Measurements from ENCODE around the gene PRSS48.
"Not testable (repeated sequence)": the region's sequence is repeated elsewhere in the genome, so short reads cannot be mapped to it uniquely, and the experiment has no call there.

PRSS48 gene, protein sequence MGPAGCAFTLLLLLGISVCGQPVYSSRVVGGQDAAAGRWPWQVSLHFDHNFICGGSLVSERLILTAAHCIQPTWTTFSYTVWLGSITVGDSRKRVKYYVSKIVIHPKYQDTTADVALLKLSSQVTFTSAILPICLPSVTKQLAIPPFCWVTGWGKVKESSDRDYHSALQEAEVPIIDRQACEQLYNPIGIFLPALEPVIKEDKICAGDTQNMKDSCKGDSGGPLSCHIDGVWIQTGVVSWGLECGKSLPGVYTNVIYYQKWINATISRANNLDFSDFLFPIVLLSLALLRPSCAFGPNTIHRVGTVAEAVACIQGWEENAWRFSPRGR

DNA sequence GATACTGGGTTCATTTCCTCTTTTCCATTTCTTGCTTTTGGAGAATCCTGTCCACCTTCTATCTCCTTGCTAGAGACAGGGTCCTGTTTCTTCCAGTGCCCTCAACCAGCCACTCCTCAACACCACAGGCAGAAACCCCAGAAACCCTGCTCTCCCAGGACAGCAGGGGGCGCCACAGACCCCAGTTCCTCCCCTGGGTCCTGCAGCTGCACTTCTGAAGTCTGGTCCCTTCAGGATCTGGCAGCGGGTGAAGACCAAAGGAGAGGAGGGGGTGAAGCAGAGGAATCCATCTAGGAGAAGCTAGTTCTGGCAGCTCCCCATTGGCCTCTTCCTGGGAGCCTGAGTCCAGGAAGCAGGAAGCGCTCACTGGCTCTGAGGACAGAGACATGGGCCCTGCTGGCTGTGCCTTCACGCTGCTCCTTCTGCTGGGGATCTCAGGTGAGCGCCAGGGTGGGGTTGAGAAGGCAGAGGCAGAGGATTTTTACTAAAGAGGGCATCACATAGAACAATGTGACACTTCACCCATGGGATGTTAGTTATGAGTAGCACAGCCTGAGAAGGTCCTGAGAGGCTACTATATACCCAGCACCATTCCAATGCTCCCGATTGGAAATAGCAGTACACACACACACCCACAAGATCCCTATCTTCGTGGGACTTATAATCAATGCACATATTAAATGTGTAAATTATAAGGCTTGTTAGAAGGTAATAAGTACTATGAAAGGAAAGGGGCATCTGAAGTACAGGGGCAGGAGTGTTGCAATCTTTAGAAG, at the start of gene PRSS48:
TSS of gene PRSS48 (plus strand) at position 375 of the 776 bp plus-strand sequence. CDS start at position 387, 12 bp downstream.
- no peak for DNase-seq (ENCODE audit: low read depth)

DNA sequence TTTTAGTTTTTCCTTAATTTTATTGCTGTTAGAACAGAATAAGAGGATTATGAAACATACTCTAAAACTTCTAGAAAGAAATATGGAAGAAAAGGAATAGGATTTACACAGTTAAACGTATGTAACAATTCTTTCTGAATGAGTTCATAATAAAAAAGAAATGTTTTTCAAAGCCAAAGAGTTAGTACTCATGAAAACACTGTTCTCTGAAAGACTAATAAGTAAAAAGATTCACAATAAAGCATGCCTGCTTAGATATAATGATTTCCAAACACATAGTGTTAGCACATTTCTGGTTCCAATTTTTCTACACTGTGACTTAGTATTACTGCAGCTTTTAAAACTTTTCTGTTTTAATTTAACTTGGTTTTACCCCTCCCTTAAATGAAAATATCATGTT, 49.8 kb upstream of the PRSS48 start:
- no peak for DNase-seq (ENCODE audit: low read depth)

DNA sequence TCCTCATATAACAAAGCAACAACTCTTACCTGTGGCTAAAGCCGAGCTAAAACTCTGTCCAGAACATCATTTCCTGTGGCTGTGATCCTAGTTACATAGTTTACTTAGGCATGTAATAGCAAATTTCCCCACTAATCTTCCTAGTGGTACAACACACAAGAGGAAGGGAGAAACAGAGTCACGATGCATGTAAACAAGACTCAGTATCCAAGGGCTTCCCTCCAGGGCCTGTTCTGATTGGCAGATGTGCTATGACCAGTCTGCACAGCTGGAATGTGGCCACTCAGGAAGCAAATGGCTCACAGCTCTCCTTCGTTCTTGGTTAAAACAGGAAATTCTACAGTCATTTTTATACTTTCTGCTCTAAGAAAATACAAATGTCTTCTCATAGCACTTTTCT, 49.2 kb upstream of the PRSS48 start:
- DNase-seq (ENCODE audit: low read depth): no peak

DNA sequence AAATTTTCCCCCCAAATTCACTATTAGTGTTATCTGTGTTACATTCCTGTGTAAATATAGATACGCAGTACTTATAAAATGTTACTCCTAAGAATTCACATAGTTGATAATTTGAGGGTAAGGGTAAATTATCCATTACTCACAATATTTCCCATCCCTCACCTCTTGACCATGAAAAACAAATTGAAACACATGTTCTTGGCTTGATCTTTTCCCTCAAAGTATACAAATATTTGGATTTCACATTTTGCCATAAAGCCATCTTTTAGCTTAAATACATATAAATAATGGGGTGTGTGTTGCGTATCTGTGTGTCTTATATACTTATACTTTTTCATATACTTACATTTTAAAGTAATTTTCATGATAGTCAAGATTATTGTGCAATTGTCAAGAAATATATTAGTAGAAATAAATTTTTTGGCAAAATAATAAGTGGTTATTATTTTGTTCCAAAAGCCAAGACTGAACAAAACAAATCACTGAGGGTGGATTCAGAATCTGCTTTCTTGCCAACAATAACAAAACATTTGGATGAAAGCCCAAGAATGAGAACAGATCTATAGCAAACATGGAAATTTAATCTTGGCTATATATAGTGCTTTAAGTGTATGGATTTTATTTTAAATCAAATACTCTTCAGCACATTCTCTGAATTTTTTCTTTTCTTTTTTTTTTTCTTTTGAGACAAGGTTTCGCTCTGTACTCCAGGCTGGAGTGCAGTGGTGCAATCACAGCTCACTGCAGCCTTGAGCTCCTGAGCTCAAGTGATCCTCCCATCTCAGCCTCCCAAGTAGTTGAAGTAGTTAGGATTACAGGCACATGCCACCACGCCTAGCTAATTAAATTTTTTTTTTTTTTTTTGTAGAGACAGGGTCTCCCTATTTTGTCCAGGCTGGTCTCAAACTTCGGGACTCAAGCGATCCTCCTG, 48.5 kb upstream of the PRSS48 start:
- no peak for DNase-seq (ENCODE audit: low read depth)

DNA sequence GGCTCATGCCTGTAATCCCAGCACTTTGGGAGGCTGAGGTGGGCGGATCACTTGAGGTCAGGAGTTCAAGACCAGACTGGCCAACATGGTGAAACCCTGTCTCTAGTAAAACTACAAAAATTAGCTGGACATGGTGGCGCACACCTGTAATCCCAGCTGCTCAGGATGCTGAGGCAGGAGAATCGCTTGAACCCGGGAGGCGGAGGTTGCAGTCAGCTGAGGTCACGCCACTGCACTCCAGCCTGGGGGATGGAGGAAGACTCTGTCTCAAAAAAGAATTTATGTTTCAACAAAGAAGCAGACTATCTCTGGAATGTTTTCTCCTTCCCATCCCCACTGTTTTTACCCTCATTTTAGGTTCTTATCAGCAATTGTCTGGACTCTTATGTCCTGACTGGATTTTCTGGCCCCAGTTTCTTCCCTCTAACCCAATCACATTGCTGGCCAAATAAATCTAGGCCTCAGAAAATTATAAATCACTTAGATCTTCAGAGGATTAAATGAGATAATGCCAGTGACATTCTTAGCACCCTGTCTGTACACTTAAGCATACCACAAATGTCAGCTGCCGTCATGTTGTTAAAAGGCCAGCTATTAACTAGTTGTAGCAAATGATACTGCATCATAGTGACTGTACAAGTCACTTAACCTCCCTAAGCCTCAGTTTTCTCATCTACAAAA, 44.9 kb upstream of the PRSS48 start:
- no peak for DNase-seq (ENCODE audit: low read depth)

DNA sequence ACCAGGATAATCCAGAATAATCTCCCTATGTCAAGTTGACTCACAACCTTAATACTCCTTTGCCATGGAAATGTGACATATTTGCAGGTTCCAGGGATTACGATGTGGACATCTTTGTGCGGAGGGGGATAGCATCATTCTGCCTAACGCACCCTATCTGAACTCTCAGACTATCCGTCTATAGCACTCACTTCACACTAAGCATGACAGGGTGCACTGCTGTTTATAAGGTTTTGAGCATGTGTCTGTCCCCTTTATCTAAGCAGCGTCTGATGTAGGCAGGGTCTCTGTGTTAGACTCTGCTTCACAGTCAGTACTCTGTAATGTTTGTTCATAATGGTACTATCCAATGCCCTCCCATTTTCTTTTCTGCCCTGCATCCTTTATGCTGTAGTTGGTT, 43.4 kb upstream of the PRSS48 start:
- no peak for DNase-seq (ENCODE audit: low read depth)

DNA sequence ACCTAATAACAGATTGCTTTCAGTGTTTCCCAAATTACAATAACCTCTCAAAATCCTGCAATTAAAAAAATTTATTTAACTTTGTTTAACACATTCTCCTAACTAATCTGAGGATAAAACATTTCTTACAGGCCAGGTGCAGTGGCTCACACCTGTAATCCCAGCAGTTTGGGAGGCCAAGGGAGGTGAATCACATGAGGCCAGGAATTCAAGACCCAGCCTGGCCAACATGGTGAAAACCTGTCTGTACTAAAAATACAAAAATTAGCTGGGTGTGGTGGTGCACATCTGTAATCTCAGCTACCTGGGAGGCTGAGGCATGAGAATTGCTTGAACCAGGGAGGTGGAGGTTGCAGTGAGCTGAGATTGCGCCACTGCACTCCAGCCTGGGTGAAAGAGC, 41.6 kb upstream of the PRSS48 start:
- not testable (repeated sequence) for DNase-seq (ENCODE audit: low read depth)

DNA sequence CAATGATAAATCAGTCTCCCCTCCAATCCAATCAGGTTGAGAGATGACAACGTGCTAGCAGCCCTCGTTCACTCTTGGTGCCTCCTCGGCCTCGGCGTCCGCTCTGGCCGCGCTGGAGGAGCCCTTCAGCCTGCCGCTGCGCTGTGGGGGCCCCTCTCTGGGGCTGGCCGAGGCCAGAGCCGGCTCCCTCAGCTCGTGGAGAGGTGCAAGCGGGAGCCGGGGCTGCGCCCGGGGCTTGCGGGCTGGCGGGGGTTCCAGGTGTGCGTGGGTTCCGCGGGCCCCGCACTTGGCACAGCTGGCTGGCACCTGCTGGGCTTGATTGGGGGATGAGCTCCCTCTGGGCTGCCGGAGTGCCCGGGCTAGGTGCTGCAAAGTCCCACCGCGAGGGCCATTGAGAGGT, 40.9 kb upstream of the PRSS48 start:
- no peak for DNase-seq (ENCODE audit: low read depth)

DNA sequence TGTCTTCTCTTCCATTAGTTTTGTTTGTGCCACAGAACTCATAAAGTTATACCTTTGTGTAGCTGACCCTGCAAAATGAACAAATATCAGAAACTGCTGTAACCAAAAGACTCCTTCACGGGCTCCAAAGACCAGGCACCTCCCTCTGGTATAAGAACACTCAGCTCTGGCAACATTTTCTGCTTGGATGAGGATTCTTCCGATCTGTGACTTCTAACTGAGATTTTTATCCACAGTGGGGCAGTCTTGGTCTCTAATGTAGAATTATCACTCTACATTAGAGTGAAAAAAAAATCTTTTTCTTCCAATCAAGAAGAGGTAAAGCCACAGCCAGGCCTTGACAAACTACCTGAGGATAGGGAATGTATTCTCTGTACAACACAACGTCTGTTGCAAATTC, 38.5 kb upstream of the PRSS48 start:
- DNase-seq (ENCODE audit: low read depth): no peak

DNA sequence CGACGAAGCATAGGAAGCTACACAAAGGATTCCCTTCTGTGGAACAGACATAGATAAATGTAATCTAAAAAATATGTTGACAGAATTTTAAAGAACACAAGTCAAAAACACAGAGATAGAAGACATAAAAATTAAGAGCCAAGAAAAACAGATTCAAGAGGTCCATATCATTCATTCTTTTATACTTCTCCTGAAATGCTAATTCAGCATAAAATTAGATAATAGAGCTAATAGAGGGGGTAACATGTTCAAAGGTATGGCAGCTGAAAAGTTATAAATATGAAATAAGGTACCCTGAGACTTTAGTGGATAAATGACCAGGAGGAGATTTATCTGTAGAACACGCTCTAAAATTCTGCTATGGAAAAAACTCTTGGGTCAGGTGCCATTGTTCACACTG, 37.4 kb upstream of the PRSS48 start:
- no peak for DNase-seq (ENCODE audit: low read depth)

DNA sequence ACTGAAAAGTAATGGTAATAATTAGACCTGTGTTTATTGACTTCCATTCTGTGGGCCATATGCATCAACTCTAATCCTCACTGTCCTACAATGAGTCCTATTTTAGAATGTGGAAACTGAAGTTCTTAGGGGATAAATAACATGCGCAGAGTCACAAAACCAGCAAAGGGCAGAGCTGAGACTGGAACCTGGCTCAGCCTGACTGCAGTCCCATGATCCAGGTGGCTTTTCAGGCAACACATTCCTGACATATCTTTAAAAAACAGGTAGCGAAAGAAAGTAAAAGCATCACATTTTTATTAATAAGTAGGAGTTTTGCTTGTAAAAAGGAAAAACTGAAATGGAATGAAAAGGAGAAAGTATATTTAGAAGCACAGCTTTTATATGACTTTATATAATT, 34.7 kb upstream of the PRSS48 start:
- DNase-seq (ENCODE audit: low read depth): no peak

DNA sequence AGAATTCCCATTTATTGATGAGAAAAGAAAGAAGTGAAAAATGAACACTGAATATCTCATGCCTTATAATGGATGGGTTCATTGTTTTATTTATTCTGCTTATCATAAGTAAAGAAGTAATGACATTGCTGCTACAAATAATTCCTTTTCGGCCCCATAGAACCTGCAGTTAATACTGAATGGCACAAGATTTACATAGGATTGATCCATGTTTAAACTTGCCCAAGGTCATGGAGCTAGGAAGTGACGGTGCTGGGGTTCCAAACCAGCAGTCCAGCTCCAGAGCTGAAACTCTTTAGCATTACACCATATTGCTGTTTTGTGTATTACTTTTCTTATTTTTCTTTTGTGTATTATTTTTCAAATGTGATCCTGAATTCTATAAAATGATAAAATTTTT, 30.2 kb upstream of the PRSS48 start:
- DNase-seq (ENCODE audit: low read depth): no peak

DNA sequence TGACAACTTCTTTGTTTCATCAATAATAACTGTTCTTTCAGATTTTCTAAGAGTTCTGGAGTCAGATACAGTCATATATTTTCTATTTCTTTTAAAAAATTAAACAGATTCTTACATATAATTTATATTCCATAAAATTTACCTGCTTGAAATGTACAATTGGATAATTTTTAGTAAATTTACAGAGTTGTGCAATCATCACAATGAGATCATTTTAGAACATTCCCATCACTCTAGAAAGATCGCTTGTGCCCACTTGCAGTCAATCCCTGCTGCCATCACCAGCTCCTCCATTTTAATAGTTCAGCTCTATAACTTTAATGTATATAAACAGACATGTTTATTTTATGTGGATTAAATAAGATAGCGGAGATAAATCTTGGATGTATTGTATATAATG, 29.6 kb upstream of the PRSS48 start:
- DNase-seq (ENCODE audit: low read depth): no peak

DNA sequence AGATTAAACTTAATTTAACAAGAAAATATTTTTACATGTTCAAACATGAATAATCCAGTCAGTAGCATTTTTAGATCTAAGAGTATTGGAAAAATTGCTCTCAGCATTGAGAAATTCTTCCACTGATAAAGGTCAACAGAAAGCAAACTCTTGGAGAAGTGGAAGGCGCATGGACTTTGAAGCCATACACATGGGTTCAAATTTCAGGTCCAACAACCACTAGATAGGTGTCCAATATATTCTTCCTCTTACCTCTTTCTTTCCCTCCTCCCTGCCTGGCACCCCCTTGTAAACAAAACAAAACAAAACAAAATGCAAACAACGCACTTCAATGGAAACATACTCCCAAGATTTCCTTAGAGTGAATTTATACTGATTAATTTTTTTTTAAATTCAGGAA, 28.4 kb upstream of the PRSS48 start:
- no peak for DNase-seq (ENCODE audit: low read depth)

DNA sequence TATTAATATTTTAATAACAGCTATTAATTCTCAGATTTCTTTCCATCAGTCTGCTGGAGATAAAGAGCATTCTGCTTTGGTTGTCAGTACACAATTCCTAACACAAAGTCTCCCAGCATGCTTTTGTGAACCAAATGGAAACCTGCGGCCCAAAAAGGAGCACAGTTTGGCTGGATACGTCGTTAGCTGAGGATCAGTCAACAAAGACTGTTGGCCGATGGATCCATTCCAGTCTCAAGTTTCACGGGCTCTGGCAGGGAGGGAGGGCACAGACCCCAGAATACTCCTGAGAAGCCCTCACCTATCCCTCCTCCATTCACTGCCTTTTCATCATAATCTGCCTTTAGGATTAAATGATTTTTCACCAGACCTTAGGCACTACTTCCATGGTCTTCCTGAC, 26.3 kb upstream of the PRSS48 start:
- DNase-seq (ENCODE audit: low read depth): no peak

DNA sequence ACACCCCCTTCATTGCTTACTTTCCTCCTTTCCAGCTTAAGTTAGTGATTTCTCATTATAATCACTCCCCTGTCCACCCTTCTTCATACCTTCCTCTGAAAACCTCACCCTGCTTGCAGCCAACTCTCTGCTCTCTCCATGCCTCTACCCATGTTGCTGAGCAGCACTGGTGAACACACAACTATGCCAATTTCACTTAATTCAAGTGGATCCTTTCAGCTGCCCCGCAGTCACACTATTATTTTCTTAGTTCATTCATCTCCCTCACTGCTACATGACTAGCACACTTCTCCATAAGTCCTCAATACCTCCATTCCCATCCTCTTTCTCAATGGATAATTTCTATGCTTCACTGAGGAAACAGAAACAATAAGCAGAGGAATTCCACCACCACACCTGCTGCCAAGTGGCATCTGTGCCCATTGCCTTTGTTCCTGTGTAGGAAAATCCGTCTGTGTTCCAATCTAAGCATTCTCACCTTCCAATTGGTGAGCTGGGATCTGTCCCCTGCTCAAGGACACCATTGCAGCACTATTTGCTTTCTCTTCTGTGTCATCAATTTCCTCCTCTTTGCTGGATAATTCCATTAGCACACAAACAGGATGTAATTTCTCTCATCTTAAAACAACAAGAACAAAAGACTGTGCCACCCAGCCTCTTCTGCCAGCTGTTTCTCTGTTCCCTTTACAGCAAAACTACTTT, 25.2 kb upstream of the PRSS48 start:
- no peak for DNase-seq (ENCODE audit: low read depth)

DNA sequence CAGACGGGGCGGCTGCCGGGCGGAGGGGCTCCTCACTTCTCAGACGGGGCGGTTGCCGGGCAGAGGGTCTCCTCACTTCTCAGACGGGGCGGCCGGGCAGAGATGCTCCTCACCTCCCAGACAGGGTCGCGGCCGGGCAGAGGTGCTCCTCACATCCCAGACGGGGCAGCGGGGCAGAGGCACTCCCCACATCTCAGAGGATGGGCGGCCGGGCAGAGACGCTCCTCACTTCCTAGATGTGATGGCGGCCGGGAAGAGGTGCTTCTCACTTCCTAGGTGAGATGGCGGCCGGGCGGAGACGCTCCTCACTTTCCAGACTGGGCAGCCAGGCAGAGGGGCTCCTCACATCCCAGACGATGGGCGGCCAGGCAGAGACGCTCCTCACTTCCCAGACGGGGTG, 21.7 kb upstream of the PRSS48 start:
- DNase-seq (ENCODE audit: low read depth): not testable (repeated sequence)

DNA sequence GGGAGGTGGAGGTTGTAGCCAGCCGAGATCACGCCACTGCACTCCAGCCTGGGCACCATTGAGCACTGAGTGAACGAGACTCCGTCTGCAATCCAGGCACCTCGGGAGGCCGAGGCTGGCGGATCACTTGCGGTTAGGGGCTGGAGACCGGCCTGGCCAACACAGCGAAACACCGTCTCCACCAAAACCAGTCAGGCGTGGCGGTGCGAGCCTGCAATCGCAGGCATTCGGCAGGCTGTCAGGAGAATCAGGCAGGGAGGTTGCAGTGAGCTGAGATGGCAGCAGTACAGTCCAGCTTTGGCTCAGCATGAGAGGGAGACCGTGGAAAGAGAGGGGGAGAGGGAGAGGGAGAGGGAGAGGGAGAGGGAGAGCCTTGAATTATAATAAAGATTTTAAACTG, 21.3 kb upstream of the PRSS48 start:
- DNase-seq (ENCODE audit: low read depth): not testable (repeated sequence)

DNA sequence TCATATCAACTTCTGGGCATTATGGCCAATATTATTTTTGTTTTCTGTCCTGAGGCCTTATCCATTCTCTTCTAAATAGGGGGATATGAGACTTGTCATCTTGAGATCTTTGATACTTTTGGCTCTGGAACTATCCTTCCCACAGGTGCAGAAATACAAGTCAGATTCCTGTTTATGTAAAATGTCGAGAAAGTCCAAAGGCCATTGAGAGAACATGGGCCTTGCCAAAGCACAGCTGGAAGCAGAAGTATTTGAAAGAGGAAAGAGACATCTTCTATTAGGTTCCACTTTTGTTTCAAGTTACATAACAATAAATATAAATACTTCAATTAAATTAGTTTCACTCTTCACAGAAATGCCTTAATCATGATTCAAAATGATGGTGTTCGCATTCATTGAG, 20.8 kb upstream of the PRSS48 start:
- DNase-seq (ENCODE audit: low read depth): no peak

DNA sequence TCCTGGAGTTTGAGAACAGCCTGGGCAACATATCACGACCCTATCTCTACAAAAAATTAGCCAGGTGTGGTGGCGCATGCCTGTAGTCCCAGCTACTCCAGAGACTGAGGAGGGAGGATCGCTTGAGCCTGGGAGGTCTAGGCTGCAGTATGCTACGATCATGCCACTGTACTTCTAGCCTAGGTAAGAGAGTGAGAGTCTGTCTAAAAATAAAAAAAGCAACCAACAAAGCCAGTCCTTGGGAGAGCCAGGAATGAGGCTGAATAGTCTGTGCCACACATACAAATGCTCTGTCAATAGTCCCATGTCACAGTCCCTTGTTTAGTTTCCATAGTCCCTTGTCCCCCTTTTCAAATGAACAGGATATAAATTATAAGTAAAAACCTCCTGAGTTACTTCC, 19.3 kb upstream of the PRSS48 start:
- no peak for DNase-seq (ENCODE audit: low read depth)

DNA sequence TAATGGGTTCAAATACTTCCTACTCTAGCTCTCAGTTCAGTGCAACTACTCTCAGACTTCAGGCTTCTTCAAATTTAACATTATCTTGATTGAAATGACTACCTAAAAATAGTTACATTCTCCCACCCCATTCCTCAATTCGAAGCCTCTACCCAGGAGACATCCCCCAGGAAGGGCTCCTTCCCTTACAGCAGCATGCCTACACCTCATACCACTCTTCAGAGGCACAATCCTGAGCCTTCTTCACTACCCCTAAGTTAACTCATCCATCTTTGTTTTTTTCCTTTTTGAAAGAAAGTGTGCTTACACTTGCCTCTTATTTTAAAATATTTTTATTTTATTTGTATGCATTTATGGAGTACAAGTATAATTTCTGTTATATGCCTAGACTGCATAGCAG, 17.2 kb upstream of the PRSS48 start:
- DNase-seq (ENCODE audit: low read depth): no peak
